ENCODE measurements around the gene DAAM1. TPM values are rescaled to one million over a fixed set of nuclear protein-coding genes. Genes with fewer than 3 reads are reported as not detected.

The DAAM1 gene
- polyA plus RNA-seq, 1 of the 3 experiments (the other 2 are of a cell fraction), result 5.1 TPM

GRCh38 chr14:59206892-59207291, 18.4 kb downstream of the DAAM1 start:
- 91% methylated on average over 2 of the region's 2 CpGs for WGBS (ENCODE audit: low lambda C conversion rate)

More at GRCh38 chr14:59206892-59207291, 18.4 kb downstream of the DAAM1 start:
- POLR2A ChIA-PET, result no interaction called here
- H3K9me3 ChIP-seq, result no peaks in the 10 kb centered on the region
- peaks cover 6% of the 10 kb centered on the region for H3F3A ChIP-seq (replicated peaks; ENCODE audit: insufficient read depth)
- TF ChIP-seq, protein P1, sequence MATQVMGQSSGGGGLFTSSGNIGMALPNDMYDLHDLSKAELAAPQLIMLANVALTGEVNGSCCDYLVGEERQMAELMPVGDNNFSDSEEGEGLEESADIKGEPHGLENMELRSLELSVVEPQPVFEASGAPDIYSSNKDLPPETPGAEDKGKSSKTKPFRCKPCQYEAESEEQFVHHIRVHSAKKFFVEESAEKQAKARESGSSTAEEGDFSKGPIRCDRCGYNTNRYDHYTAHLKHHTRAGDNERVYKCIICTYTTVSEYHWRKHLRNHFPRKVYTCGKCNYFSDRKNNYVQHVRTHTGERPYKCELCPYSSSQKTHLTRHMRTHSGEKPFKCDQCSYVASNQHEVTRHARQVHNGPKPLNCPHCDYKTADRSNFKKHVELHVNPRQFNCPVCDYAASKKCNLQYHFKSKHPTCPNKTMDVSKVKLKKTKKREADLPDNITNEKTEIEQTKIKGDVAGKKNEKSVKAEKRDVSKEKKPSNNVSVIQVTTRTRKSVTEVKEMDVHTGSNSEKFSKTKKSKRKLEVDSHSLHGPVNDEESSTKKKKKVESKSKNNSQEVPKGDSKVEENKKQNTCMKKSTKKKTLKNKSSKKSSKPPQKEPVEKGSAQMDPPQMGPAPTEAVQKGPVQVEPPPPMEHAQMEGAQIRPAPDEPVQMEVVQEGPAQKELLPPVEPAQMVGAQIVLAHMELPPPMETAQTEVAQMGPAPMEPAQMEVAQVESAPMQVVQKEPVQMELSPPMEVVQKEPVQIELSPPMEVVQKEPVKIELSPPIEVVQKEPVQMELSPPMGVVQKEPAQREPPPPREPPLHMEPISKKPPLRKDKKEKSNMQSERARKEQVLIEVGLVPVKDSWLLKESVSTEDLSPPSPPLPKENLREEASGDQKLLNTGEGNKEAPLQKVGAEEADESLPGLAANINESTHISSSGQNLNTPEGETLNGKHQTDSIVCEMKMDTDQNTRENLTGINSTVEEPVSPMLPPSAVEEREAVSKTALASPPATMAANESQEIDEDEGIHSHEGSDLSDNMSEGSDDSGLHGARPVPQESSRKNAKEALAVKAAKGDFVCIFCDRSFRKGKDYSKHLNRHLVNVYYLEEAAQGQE (IDR thresholded peaks at IDR 0.05; ENCODE audit: low read depth, low read length), result no peak
- no peak for TF ChIP-seq SMC3 (IDR thresholded peaks at IDR 0.05; ENCODE audit: low read depth, low read length)
- TF ChIP-seq FOXM1 (IDR thresholded peaks at IDR 0.05; ENCODE audit: low read depth), result no peak
- no peak for TF ChIP-seq FOXJ3 (CRISPR knock-in tag; IDR thresholded peaks at IDR 0.05)
- no peak for TF ChIP-seq RAD21 (IDR thresholded peaks at IDR 0.05; ENCODE audit: low read length)
- no peak for TF ChIP-seq ELF1 (IDR thresholded peaks at IDR 0.05)
- TF ChIP-seq MXI1 (IDR thresholded peaks at IDR 0.05; ENCODE audit: low read depth, low read length), result no peak
- no peak for TF ChIP-seq FOSL2 (IDR thresholded peaks at IDR 0.05; ENCODE audit: borderline replicate concordance, low read depth)
- TF ChIP-seq GABPA (IDR thresholded peaks at IDR 0.05; ENCODE audit: low read depth), result no peak
- TF ChIP-seq IRF3 (IDR thresholded peaks at IDR 0.05; ENCODE audit: low read depth, low read length), result no peak
- no peak for TF ChIP-seq USF2 (IDR thresholded peaks at IDR 0.05; ENCODE audit: borderline replicate concordance, low read depth, low read length)
- no peak for TF ChIP-seq YY1 (IDR thresholded peaks at IDR 0.05; ENCODE audit: low read depth)
- no peak for TF ChIP-seq NRF1 (IDR thresholded peaks at IDR 0.05; ENCODE audit: low read depth, low read length)
- no peak for TF ChIP-seq RXRA (IDR thresholded peaks at IDR 0.05; ENCODE audit: borderline replicate concordance, low read depth)
- no peak for TF ChIP-seq ZBTB33 (IDR thresholded peaks at IDR 0.05; ENCODE audit: borderline replicate concordance, low read depth)
- TF ChIP-seq, protein P2, sequence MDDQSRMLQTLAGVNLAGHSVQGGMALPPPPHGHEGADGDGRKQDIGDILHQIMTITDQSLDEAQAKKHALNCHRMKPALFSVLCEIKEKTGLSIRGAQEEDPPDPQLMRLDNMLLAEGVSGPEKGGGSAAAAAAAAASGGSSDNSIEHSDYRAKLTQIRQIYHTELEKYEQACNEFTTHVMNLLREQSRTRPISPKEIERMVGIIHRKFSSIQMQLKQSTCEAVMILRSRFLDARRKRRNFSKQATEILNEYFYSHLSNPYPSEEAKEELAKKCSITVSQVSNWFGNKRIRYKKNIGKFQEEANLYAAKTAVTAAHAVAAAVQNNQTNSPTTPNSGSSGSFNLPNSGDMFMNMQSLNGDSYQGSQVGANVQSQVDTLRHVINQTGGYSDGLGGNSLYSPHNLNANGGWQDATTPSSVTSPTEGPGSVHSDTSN (IDR thresholded peaks at IDR 0.05), result no peak
- no peak for TF ChIP-seq EZH2phosphoT487 (IDR thresholded peaks at IDR 0.05; ENCODE audit: borderline replicate concordance, low read depth)
- no peak for TF ChIP-seq CHD2 (IDR thresholded peaks at IDR 0.05; ENCODE audit: low read length, partially characterized antibody)
- TF ChIP-seq MAX (IDR thresholded peaks at IDR 0.05; ENCODE audit: low read depth), result no peak
- TF ChIP-seq RCOR1 (IDR thresholded peaks at IDR 0.05; ENCODE audit: low read length), result no peak
- no peak overlapping the region for H3K9ac ChIP-seq
- DNase-seq, result no peak
- CTCF ChIA-PET, result no interaction called here
- no peak overlapping the region for H3K27ac ChIP-seq (ENCODE audit: low read depth in 2 of 2, low read length in 1 of 2)
- H3K4me3 ChIP-seq (ENCODE audit: low read depth in 2 of 2, low read length in 1 of 2), result no peak overlapping the region
- H3K9me2 ChIP-seq, result no peaks in the 10 kb centered on the region
- H2AFZ ChIP-seq (ENCODE audit: low read depth), result no peak overlapping the region
- H3K79me2 ChIP-seq (ENCODE audit: insufficient read depth), result peaks cover 28% of the 10 kb centered on the region
- no peaks in the 10 kb centered on the region for H3K36me3 ChIP-seq (replicated peaks in 1 of 2; ENCODE audit: control insufficient read depth in 1 of 2, insufficient read depth in 2 of 2, low read length in 1 of 2)
- H3K4me2 ChIP-seq, result no peak overlapping the region
- H3K4me1 ChIP-seq (ENCODE audit: control insufficient read depth in 1 of 2, insufficient read depth in 2 of 2, low read depth in 1 of 2, low read length in 1 of 2), result no peaks in the 10 kb centered on the region; a peak in 1 of 4 replicates
- no peaks in the 10 kb centered on the region for H3K27me3 ChIP-seq (ENCODE audit: insufficient read depth)
- H4K20me1 ChIP-seq (ENCODE audit: insufficient read depth), result no peaks in the 10 kb centered on the region
